ENCODE data around the gene PHOSPHO1.
"Not testable (repeated sequence)": the region's sequence is repeated elsewhere in the genome, so short reads cannot be mapped to it uniquely, and the experiment has no call there.

The PHOSPHO1 gene

GRCh38 chr17:49191409-49191916 is 39.1 kb downstream of the PHOSPHO1 start:
- DNase-seq, result no peak

DNA sequence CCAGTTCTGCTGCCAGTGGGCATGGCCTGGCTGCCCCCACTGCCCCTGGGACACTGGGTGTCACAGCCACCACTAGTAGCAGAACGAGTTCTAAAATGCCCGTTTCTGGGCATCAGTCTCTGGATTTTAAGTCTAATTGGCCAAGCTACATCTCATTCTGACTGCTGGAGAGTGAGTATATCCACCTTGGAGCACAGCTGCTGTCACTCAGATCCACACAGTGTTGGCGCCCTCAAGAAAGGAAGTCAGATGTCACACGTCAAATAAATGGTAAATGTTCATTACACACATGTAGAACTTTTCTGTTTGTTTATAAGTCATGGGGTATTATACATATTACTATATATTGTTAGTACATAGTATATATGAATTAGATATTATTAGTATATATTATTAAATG is 39.7 kb downstream of the PHOSPHO1 start:
- DNase-seq, result no peak

DNA sequence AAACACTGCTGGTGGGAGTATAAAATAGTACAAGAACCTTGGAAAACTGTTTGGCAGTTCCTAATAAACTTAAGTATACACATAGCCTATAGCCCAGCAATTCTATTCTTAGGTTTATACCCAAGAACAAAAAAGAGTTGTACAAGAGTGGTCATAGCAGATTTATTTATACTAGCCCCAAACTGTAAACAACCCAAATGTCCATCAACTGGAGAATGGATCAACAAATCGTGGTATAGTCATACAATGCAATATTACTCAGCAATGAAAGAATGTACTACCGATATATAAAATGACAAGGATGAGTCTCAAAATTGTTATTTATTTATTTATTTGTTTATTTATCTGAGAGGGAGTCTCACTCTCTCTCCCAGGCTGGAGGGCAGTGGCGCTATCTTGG is 43.3 kb downstream of the PHOSPHO1 start:
- DNase-seq, result no peak

DNA sequence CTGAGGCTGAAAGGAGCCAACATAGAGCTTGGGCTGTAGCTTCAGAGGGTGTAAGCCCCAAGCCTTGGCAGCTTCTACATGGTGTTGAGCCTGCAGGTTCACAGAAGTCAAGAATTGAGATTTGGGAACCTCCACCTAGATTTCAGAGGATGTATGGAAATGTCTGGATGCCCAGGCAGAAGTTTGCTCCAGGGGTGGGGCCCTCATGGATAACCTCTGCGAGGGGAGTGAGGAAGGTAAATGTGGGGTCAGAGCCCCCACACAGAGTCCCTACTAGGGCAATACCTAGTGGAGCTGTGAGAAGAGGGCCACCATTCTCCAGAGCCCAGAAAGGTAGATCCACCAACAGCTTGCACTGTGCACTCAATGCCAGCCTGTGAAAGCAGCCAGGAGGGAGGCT is 45.2 kb downstream of the PHOSPHO1 start:
- not testable (repeated sequence) for DNase-seq

DNA sequence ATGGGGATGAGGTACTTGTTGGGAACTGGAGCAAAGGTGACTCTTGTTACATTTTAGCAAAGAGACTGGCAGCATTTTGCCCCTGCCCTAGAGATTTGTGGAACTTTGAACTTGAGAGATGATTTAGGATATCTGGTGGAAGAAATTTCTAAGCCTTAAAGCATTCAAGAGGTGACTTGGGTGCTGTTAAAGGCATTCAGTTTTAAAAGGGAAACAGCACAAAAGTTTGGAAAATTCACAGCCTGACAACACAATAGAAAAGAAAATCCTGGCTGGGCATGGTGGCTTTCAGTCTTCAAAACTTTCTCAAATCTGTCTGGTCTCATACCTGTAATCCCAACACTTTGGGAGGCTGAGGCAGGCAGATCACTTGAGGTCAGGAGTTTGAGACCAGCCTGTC is 46.1 kb downstream of the PHOSPHO1 start:
- not testable (repeated sequence) for DNase-seq

- no peak for DNase-seq
Observed at GRCh38 chr17:49183801-49184200, 46.8 kb downstream of the PHOSPHO1 start.

DNA sequence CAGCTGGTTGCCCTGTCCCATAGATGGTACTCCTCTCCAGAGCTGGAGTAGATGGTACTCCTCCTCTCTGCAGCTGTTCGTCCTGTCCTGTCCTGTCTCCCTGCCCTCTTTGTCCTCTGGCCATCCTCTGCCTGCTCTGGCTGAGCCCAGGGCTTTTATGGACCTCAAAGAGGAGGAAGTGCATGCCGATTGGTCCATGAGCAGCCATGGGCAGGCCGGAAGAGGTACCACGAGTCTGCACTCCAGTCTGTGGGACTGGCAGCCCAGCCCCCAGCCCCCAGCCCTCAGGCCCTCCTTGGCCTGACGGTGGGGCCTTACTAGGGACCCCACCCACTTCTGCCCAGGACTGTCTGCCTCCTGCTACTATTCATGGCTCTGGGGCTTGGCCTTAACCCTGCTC is 47.2 kb downstream of the PHOSPHO1 start:
- no peak for DNase-seq

GRCh38 chr17:49180998-49181635 is 49.5 kb downstream of the PHOSPHO1 start:
- DNase-seq, result no peak

DNA sequence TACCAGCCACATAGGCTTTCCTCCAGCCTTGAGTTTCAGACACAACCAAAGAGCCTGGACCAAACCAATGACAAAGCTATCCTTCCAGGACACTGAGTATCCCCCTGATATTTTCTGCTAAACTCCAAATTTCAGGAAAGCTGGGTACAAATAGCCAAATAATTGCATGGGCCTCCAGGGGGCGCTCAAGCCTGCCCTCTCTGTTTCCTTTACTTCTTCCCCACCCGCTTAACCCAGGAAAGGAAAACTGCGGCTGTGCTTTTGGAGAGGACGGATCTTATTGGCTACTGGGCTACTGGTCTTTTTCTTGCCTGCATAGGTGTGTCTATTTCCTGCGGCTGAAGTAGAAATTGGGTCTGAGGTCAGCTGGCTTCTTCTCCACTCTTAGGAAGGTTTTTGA is 50.3 kb downstream of the PHOSPHO1 start:
- DNase-seq, result peak; percentile 86

DNA sequence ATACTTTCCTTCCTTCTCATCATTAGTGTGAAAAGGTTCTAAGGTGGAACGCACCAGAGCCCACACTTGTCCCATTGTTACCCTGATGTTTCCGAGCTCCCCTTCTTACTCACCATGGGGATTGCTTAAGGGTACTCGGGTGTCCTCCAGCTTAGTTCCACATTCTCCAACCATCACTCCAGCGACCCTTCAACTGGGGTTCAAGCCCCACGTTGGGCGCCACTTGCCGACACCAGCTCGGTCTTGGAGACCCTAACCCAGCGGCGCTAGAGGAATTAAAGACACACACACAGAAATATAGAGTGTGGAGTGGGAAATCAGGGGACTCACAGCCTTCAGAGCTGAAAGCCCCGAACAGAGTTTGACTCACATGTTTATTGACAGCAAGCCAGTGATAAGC is 54.6 kb downstream of the PHOSPHO1 start:
- not testable (repeated sequence) for DNase-seq
